Measurements from ENCODE around the gene NCBP3.

Gene NCBP3

GRCh38 chr17:3885970-3886369 lies 39.9 kb upstream of the NCBP3 start (continued):
- TF ChIP-seq, protein P1, sequence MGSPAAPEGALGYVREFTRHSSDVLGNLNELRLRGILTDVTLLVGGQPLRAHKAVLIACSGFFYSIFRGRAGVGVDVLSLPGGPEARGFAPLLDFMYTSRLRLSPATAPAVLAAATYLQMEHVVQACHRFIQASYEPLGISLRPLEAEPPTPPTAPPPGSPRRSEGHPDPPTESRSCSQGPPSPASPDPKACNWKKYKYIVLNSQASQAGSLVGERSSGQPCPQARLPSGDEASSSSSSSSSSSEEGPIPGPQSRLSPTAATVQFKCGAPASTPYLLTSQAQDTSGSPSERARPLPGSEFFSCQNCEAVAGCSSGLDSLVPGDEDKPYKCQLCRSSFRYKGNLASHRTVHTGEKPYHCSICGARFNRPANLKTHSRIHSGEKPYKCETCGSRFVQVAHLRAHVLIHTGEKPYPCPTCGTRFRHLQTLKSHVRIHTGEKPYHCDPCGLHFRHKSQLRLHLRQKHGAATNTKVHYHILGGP (tag by site-specific recombination; IDR thresholded peaks at IDR 0.05): no peak
- TF ChIP-seq SP2 (tag by site-specific recombination; IDR thresholded peaks at IDR 0.05): no peak
- TF ChIP-seq, protein P2, sequence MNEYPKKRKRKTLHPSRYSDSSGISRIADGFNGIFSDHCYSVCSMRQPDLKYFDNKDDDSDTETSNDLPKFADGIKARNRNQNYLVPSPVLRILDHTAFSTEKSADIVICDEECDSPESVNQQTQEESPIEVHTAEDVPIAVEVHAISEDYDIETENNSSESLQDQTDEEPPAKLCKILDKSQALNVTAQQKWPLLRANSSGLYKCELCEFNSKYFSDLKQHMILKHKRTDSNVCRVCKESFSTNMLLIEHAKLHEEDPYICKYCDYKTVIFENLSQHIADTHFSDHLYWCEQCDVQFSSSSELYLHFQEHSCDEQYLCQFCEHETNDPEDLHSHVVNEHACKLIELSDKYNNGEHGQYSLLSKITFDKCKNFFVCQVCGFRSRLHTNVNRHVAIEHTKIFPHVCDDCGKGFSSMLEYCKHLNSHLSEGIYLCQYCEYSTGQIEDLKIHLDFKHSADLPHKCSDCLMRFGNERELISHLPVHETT (tag by site-specific recombination; IDR thresholded peaks at IDR 0.05): no peak
- TF ChIP-seq ZNF169 (tag by site-specific recombination; IDR thresholded peaks at IDR 0.05): no peak
- TF ChIP-seq ZNF664 (tag by site-specific recombination; IDR thresholded peaks at IDR 0.05): no peak
- TF ChIP-seq KLF1 (tag by site-specific recombination; IDR thresholded peaks at IDR 0.05): no peak
- TF ChIP-seq, protein P3, sequence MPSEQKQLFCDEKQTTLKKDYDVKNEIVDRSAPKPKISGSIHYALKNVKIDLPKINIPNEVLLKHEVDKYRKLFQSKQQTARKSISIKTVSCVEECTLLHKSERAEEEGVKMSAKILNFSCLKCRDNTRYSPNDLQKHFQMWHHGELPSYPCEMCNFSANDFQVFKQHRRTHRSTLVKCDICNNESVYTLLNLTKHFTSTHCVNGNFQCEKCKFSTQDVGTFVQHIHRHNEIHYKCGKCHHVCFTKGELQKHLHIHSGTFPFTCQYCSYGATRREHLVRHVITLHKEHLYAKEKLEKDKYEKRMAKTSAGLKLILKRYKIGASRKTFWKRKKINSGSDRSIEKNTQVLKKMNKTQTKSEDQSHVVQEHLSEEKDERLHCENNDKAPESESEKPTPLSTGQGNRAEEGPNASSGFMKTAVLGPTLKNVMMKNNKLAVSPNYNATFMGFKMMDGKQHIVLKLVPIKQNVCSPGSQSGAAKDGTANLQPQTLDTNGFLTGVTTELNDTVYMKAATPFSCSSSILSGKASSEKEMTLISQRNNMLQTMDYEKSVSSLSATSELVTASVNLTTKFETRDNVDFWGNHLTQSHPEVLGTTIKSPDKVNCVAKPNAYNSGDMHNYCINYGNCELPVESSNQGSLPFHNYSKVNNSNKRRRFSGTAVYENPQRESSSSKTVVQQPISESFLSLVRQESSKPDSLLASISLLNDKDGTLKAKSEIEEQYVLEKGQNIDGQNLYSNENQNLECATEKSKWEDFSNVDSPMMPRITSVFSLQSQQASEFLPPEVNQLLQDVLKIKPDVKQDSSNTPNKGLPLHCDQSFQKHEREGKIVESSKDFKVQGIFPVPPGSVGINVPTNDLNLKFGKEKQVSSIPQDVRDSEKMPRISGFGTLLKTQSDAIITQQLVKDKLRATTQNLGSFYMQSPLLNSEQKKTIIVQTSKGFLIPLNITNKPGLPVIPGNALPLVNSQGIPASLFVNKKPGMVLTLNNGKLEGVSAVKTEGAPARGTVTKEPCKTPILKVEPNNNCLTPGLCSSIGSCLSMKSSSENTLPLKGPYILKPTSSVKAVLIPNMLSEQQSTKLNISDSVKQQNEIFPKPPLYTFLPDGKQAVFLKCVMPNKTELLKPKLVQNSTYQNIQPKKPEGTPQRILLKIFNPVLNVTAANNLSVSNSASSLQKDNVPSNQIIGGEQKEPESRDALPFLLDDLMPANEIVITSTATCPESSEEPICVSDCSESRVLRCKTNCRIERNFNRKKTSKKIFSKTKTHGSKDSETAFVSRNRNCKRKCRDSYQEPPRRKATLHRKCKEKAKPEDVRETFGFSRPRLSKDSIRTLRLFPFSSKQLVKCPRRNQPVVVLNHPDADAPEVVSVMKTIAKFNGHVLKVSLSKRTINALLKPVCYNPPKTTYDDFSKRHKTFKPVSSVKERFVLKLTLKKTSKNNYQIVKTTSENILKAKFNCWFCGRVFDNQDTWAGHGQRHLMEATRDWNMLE (tag by site-specific recombination; conservative IDR thresholded peaks at IDR 0.05; ENCODE audit: low read depth): no peak
- TF ChIP-seq ZNF626 (tag by site-specific recombination; IDR thresholded peaks at IDR 0.05): no peak

- Histone ChIP-seq H3K36me3 (ENCODE audit: control insufficient read depth in 2 of 2, insufficient read depth in 1 of 2, low read length in 2 of 2) (peaks cover 4 to 57% of the 10 kb centered on the region in 2 experiments), H3K4me3 (ENCODE audit: low read depth, low read length) (no peak overlapping the region), H3K4me1 (ENCODE audit: control insufficient read depth, insufficient read depth, low read length) (peaks cover 22% of the 10 kb centered on the region), H3K9me3 (ENCODE audit: control insufficient read depth, insufficient read depth, low read depth, low read length) (no peaks in the 10 kb centered on the region), H3K27ac (ENCODE audit: extremely low read depth, low read depth, low read length) (no peak overlapping the region)
- ChIA-PET POLR2A (no interaction called here), CTCF (interaction anchor here (0.7 to 2.4 kb wide), 6 partner anchors 21 to 148 kb away, joined by 3 to 8 read pairs (median 4); no protein-coding TSS in a partner anchor)
- no peak for TF ChIP-seq ZNF513 (tag by site-specific recombination; IDR thresholded peaks at IDR 0.05)
- TF ChIP-seq ZNF658 (tag by site-specific recombination; IDR thresholded peaks at IDR 0.05): no peak
- TF ChIP-seq ZNF837 (tag by site-specific recombination; IDR thresholded peaks at IDR 0.05): no peak
- TF ChIP-seq ZSCAN23 (tag by site-specific recombination; IDR thresholded peaks at IDR 0.05): no peak
- no peak for TF ChIP-seq ZBTB20 (tag by site-specific recombination; IDR thresholded peaks at IDR 0.05)
- TF ChIP-seq ZNF426 (tag by site-specific recombination; IDR thresholded peaks at IDR 0.05): no peak
- no peak for TF ChIP-seq ZNF707 (tag by site-specific recombination; IDR thresholded peaks at IDR 0.05)
- no peak for TF ChIP-seq ZNF580 (tag by site-specific recombination; IDR thresholded peaks at IDR 0.05)
- TF ChIP-seq KLF9 (tag by site-specific recombination; IDR thresholded peaks at IDR 0.05; ENCODE audit: low read depth): no peak
- no peak for TF ChIP-seq ZNF623 (tag by site-specific recombination; IDR thresholded peaks at IDR 0.05)
- TF ChIP-seq, protein P4, sequence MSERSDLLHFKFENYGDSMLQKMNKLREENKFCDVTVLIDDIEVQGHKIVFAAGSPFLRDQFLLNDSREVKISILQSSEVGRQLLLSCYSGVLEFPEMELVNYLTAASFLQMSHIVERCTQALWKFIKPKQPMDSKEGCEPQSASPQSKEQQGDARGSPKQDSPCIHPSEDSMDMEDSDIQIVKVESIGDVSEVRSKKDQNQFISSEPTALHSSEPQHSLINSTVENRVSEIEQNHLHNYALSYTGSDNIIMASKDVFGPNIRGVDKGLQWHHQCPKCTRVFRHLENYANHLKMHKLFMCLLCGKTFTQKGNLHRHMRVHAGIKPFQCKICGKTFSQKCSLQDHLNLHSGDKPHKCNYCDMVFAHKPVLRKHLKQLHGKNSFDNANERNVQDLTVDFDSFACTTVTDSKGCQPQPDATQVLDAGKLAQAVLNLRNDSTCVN (tag by site-specific recombination; optimal IDR thresholded peaks at IDR 0.05): no peak
- no peak for TF ChIP-seq ZNF555 (tag by site-specific recombination; conservative IDR thresholded peaks at IDR 0.05)
- no peak for TF ChIP-seq OSR2 (tag by site-specific recombination; IDR thresholded peaks at IDR 0.05)
- no peak for TF ChIP-seq ZIC2 (tag by site-specific recombination; IDR thresholded peaks at IDR 0.05)
- no peak for TF ChIP-seq KLF8 (tag by site-specific recombination; IDR thresholded peaks at IDR 0.05)
Measured at GRCh38 chr17:3885271-3885670, 39.2 kb upstream of the NCBP3 start.

Measured in HEK293 (cell line).